ENCODE results near the gene TMEM95.

The TMEM95 gene

GRCh38 chr17:7405350-7406234 lies 50.6 kb downstream of the TMEM95 start:
- DNase-seq = no peak

GRCh38 chr17:7406235-7406825 lies 51.4 kb downstream of the TMEM95 start:
- no peak for DNase-seq
